Skeletal muscle tissue (tissue), 4 donors: ENCODE measurements around the gene SMOC2. TPM values are rescaled to one million over a fixed set of nuclear protein-coding genes. Genes with fewer than 3 reads are reported as not detected.

Experiments used
- H3K27ac ChIP-seq: one replicate; pipeline ENCODE4 v1.7.0; 2013; ENCODE audit warnings: mild to moderate bottlenecking, low read depth, low read length, inconsistent platforms
- H3K27me3 ChIP-seq, 3 donors: one replicate each; pipeline ENCODE4 v1.7.0; 2013; ENCODE audit warnings: low read length in 3 of 3; ENCODE audit not compliant: control insufficient read depth in 3 of 3, insufficient read depth in 3 of 3
- H3K36me3 ChIP-seq, 3 donors: one replicate each; pipeline ENCODE4 v1.7.0; 2013; ENCODE audit warnings: low read length in 3 of 3; ENCODE audit not compliant: control insufficient read depth in 3 of 3, insufficient read depth in 3 of 3
- H3K4me1 ChIP-seq, 3 donors: one replicate each; pipeline ENCODE4 v1.7.0; 2013; ENCODE audit warnings: low read length in 3 of 3, mild to moderate bottlenecking in 3 of 3; ENCODE audit not compliant: control insufficient read depth in 3 of 3, insufficient read depth in 3 of 3
- H3K4me3 ChIP-seq, 3 donors: one replicate each; pipeline ENCODE4 v1.7.0; 2013; ENCODE audit warnings: low read length in 3 of 3
- H3K9ac ChIP-seq, 3 donors: one replicate each; pipeline ENCODE4 v1.7.0; 2013; ENCODE audit warnings: low read length in 3 of 3, mild to moderate bottlenecking in 3 of 3, moderate library complexity in 2 of 3, low read depth in 1 of 3
- H3K9me3 ChIP-seq, 3 donors: one replicate each; pipeline ENCODE4 v1.7.0; 2013; ENCODE audit warnings: low read length in 3 of 3; ENCODE audit not compliant: control insufficient read depth in 3 of 3
- total RNA-seq: library from RNA; depleted of rRNA; stranded (reverse); fragments of >200 nt; gene quantifications from one replicate; pipeline ENCODE4 v1.2.3, GENCODE V29; 2014
- donor health status: Osteomylitis.

Gene SMOC2
- total RNA-seq, 1 donor from 2014 or later: 26.6 TPM

DNA sequence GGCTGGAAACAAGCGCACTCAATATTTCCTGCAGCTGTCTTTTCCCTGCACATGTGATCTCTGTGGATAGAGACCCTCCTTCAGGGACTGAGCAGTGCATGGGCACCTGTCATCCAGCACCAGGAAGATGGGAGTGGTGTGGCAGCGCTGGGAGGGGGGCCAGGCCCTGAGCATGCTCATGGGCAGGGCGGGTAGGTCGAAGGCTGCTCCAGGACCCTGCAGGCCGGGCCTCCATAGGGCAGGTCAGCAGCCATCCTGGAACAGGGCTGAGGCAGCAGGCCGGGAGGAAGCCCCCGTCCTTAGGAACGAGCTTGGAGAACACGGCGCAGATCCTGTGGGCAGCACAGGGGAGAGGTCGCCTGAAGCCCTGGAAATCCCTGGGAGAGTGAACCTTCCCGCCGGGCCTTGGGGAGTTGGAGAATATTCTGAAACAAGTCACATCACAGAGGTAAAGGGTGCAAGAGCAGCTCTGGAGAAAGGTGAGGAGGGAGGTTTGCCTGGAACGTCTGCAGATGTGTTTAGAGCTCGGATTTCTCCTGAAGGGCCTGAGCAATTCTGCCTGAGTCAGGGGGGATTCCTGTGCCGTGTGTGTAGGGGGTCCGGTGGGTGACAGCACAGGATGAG is 133.2 kb downstream of the SMOC2 start:
- Histone ChIP-seq H3K27me3 (peaks cover 5 to 20% (median 11%) of the 10 kb centered on the region in 3 donors), H3K4me1 (peaks cover 0 to 9% (median 5%) of the 10 kb centered on the region in 3 donors), H3K36me3 (no peaks in the 10 kb centered on the region), H3K9me3 (no peaks in the 10 kb centered on the region), H3K4me3 (no peak overlapping the region), H3K9ac (no peak overlapping the region), H3K27ac (no peak overlapping the region)

DNA sequence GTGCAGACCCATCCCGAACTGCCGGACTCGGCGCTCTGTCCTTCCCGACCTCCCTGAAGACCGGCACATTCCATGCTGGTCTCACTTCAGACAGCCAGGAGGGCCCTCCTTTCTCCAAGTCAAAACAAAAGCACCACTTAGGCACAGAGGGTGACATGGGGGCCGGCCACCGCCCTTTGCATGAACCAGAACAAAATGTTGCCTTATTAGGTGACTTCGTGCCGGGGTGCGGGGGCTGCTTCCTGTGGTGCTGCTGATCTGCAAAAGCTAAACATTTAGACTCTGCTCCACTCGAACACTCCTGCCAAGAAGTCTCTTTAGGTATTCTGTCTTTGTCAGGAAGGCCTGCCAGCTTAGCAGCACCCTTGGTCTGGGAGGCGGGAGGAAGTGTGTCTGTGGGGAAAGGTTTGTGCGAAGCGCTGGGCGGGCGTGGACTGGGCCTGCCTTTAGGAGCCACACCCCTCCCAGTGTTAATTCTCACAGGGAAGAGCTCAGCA is 133.8 kb downstream of the SMOC2 start:
- H3K9ac ChIP-seq: no peak overlapping the region
- no peak overlapping the region for H3K27ac ChIP-seq
- H3K4me3 ChIP-seq: no peak overlapping the region

DNA sequence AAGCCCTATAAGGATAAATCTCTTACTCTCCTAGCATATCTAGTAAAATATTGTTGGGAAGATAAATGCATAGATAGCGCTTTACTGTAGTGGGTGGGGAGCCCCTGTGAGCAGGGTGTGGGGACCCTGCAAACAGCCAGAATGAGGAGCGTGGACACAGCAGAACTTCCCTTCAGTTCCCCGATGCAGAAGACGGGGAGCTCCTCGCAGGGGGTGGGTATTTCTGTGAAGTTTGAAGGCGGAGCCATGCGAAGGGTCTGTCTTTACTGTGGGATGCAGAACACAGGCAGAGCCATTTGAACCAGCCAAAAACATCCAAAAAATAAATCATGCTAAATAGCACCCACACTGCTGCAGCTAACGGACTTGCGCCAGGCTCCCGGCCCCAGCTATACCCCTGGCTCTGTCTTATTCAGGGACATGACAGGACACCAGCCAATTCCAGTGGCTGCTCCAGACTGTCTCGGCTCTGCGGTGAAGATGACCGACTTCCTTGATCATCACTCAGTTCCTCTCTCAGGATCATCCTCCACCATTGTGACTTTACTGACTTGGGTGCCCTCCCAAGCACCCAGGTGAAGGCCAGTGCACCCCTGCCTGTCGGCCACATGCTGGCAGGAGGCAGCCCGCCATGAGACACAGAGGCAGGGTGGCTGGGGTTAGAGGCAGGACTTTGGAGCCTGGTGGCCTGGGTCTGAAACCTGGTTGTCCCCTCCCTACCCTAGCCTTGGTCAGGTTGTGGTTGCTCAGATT is 134.5 kb downstream of the SMOC2 start:
- Histone ChIP-seq H3K27ac (no peak overlapping the region), H3K9me3 (no peaks in the 10 kb centered on the region), H3K36me3 (no peaks in the 10 kb centered on the region), H3K4me1 (peaks cover 0 to 9% (median 5%) of the 10 kb centered on the region in 3 donors), H3K4me3 (no peak overlapping the region), H3K9ac (no peak overlapping the region), H3K27me3 (peaks cover 5 to 17% (median 11%) of the 10 kb centered on the region in 3 donors)

More for the DNA sequence above, 133.8 kb downstream of the SMOC2 start:
- H3K36me3 ChIP-seq: no peaks in the 10 kb centered on the region
- H3K4me1 ChIP-seq: peaks cover 0 to 9% (median 5%) of the 10 kb centered on the region in 3 donors
- H3K27me3 ChIP-seq: peaks cover 5 to 20% (median 11%) of the 10 kb centered on the region in 3 donors
- no peaks in the 10 kb centered on the region for H3K9me3 ChIP-seq

DNA sequence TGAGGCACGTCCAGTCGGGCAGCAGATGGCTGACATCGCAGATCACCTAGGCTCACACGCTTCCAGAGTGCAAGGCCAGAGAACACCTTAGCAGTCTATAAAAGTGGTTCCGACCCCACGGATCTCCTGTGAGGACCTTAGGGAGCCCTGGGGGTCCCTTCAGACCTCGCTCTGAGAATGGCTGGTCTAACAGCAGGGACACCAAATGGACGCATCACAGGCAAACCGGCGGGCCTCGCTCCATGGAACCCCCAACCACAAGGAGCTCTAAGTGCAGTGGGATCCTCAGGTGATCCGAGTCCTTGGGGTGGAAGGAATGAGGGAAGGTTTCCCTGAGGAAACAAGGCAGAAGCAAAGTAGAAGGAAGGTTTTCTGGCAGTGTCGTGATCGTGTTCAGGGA is 135.4 kb downstream of the SMOC2 start:
- Histone ChIP-seq H3K9me3 (no peaks in the 10 kb centered on the region), H3K27ac (no peak overlapping the region), H3K9ac (no peak overlapping the region), H3K36me3 (no peaks in the 10 kb centered on the region), H3K4me3 (no peak overlapping the region), H3K27me3 (peaks cover 5 to 17% (median 11%) of the 10 kb centered on the region in 3 donors), H3K4me1 (peaks cover 0 to 9% (median 5%) of the 10 kb centered on the region in 3 donors)

DNA sequence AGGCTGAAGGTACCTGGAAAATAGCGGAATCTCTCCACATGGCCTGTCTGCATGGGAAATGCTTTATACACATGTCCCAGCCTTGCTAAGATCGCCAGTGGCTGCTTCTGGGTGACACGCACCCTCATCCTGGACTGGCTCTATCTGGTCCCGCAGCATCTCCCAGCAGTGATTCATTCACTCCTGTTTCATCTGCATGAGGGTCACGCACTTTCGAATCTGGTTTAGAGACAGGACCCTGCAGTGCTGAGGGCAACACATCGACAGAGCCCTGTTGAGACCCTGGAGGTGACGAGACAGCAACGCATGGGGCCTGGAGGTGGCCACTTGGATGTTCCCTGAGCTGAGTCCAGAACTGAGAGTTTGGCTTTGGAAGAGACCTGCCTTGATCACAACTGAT is 136.5 kb downstream of the SMOC2 start:
- no peaks in the 10 kb centered on the region for H3K9me3 ChIP-seq
- peaks cover 0 to 9% (median 5%) of the 10 kb centered on the region in 3 donors for H3K4me1 ChIP-seq
- peaks cover 5 to 21% (median 18%) of the 10 kb centered on the region in 3 donors for H3K27me3 ChIP-seq
- H3K27ac ChIP-seq: no peak overlapping the region
- H3K4me3 ChIP-seq: no peak overlapping the region
- H3K9ac ChIP-seq: no peak overlapping the region
- H3K36me3 ChIP-seq: no peaks in the 10 kb centered on the region

DNA sequence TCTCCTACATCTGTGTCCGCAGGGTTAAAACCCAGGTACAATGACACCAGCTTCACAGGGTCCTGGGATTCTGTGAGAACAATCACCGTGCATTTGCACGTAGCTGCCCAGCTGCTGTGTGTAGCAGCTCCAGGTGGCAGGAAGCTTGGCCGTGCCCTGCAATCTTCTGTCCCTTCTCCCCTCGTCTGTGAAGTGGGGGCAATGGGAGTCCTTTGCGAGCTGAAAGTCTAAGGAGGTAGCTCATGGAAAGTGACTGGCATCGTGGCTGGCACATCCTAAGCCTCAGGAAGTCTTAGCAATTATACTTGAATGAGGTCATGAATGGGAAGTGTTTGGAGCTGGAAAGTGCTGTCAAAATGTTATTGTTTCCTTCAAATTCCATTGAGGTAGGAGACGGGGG is 137.1 kb downstream of the SMOC2 start:
- H3K4me3 ChIP-seq: no peak overlapping the region
- peaks cover 5 to 23% (median 20%) of the 10 kb centered on the region in 3 donors for H3K27me3 ChIP-seq
- peaks cover 0 to 9% (median 5%) of the 10 kb centered on the region in 3 donors for H3K4me1 ChIP-seq
- H3K9ac ChIP-seq: no peak overlapping the region
- H3K9me3 ChIP-seq: no peaks in the 10 kb centered on the region
- no peak overlapping the region for H3K27ac ChIP-seq
- H3K36me3 ChIP-seq: no peaks in the 10 kb centered on the region

DNA sequence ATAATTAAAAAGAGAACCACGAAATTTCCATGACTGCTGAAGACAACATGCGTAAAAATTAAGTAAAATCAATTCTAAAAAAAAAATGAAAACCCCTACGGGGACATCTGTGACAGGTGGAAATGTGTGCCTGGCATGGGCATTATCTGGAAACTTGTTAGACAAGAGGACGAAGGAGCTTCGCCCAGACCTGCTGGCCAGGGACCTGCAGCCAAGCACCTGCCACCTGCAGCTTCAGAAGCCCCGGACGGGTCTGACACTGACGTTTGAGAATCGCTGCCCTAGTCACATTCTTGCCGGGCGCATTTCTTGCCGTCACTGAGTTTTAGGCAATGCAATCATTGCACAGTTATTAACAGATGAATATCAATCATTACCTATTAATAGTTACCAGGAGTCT is 140.3 kb downstream of the SMOC2 start:
- Histone ChIP-seq H3K9ac (no peak overlapping the region), H3K36me3 (no peaks in the 10 kb centered on the region), H3K27ac (no peak overlapping the region), H3K4me1 (peaks cover 0 to 9% (median 0%) of the 10 kb centered on the region in 3 donors), H3K4me3 (no peak overlapping the region), H3K9me3 (no peaks in the 10 kb centered on the region), H3K27me3 (peaks cover 0 to 19% (median 11%) of the 10 kb centered on the region in 3 donors)

DNA sequence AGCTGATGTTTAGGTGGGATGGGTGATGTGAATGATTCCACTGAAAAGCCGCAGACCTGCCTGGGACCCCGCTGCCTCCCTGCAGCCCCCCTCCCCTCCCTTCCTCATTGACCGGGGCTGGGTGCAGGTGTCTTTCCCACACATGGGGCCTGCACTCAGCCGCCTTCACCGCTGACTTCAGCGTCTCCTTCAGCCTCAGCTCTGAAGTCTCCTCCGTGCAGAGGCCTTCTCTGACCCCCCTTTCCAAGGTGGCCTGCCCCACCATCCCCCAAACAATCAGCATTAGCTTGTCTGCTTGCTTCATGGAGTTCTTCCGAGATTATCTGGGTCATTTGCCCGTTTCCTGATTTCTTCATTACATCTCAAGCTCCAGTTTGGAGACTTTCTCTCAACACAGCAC is 140.7 kb downstream of the SMOC2 start:
- Histone ChIP-seq H3K9ac (no peak overlapping the region), H3K4me3 (no peak overlapping the region), H3K27ac (no peak overlapping the region), H3K36me3 (no peaks in the 10 kb centered on the region), H3K9me3 (no peaks in the 10 kb centered on the region), H3K4me1 (peaks cover 0 to 9% (median 0%) of the 10 kb centered on the region in 3 donors), H3K27me3 (peaks cover 0 to 19% (median 11%) of the 10 kb centered on the region in 3 donors)

DNA sequence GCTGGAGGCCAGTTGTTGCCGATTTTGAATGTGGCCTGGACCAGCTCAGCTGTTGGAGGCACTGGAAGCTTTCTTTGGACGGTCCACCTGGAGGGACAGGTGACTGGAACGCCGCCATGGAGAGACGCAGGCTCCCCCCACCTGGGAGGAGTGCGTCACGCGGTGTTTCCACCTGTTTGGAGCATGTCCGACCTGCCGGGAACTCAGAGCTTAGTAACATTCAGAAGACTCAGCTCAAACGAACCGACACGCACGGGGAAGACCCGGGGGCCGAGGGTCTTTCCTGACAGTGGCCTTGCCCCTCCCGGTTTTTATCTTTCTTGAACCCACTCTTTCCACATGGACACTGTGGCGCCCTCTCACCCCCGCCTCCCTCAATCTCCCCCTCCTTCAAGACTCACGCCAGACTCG is 141.6 kb downstream of the SMOC2 start:
- H3K4me1 ChIP-seq: peaks cover 0 to 9% (median 0%) of the 10 kb centered on the region in 3 donors
- no peaks in the 10 kb centered on the region for H3K9me3 ChIP-seq
- no peak overlapping the region for H3K4me3 ChIP-seq
- H3K9ac ChIP-seq: no peak overlapping the region
- H3K27ac ChIP-seq: no peak overlapping the region
- H3K27me3 ChIP-seq: peaks cover 0 to 19% (median 11%) of the 10 kb centered on the region in 3 donors
- no peaks in the 10 kb centered on the region for H3K36me3 ChIP-seq

DNA sequence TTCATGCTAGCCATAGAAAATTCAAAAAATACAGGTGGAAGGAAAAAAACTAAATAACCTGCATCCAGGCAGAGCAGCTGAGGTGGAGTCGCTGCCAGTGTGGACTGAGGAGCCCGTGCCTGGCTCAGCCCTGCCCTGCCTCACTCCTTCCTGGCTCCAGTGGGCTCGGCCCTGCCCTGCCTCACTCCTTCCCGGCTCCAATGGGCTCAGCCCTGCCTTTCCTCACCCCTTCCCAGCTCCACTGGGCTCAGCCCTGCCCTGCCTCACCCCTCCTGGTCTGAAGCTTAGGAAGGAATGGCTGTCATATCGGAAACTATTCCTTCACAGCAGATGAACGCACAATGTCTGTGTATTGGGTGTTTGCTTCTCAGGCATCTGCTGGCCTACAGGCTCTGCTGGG is 142.1 kb downstream of the SMOC2 start:
- Histone ChIP-seq H3K36me3 (no peaks in the 10 kb centered on the region), H3K9ac (no peak overlapping the region), H3K4me3 (no peak overlapping the region), H3K27ac (no peak overlapping the region), H3K27me3 (peaks cover 0 to 16% (median 11%) of the 10 kb centered on the region in 3 donors), H3K4me1 (peaks cover 0 to 6% (median 0%) of the 10 kb centered on the region in 3 donors), H3K9me3 (no peaks in the 10 kb centered on the region)
